NCI-H524 (cell line): ENCODE data around the gene CHRNA4.
"Not testable (repeated sequence)": the region's sequence is repeated elsewhere in the genome, so short reads cannot be mapped to it uniquely, and the experiment has no call there.

ENCODE experiments used
- DNase-seq, 2 experiments: peaks; one replicate each; lab custom pipeline; 2025; lab: John Stamatoyannopoulos, UW

CHRNA4 gene

DNA sequence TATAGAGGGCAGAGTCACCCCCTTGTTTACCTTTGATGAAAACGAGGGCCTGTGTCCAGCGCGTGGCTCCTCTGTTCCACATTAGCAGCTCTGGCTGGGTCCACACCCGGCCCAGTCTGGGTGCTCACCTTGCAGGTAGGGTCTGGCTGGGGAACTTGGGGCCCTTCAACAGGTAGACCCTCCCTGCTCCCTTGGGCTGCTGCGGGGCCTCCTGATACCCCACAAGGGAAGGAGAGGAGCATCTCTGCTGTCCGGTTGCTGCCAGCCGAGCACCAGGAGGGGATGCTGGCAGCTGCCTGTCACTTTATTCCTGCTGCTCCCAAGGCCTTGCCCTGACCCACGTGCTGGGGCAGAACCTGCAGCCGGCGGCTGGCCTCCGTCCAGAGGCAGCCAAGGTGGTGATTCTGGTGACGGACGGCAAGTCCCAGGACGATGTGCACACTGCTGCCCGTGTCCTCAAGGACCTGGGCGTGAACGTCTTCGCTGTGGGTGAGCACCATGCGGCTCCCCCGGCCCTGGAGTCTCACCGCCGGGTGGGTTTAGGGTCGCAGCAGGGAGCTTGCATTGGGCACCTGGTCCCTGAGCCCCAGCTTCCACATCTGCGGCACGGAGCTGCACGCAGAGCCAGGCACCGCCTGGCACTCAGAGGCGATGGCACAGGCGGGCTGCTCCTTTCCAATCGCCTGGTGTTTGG is 52.8 kb downstream of the CHRNA4 start:
- DNase-seq = no peak

- DNase-seq = no peak
Measured at GRCh38 chr20:63307538-63308217, 53.5 kb downstream of the CHRNA4 start.

DNA sequence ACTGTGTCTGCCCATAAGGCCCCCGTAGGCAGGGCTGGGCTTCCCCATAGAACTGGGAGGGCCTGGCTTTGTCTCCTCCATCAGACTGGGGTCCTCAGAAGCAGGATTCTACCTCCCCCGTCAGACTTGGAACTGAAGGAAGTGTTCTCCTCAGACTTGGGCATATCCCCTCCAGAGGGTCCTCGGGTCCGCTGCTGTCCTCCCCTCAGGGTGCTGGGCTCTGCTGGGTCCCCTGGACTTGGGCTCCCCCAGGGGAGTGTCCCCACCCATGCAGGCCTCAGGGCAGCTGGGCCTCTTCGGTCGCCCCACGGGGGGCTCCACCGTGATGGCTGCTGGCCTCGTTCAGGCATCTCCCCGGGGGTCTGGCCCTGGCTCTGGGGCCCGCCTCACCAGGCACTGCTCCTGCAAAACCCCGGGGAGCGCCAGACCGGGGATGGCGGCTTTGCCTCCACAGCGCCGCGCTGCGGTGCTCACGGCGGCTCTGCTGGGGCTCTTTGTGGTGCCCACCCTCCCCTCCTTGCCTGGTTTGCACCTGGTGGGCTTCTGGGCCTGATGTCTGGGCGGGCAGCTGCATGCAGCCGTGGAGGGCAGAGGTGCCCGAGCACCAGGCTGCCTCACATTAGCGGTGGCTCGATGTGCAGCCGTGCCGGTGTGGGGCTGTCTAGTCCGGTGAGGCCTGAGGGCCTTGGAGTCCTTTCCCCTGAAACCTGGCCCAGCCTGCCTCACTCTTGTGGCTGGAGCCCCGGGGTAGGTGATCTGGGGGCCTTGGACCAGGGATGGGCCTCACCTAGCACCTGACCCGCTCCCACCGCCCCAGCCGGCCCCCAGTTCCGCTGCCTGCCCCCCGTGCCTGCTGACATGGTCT is 54.2 kb downstream of the CHRNA4 start:
- no peak for DNase-seq

- not testable (repeated sequence) for DNase-seq
Measured at GRCh38 chr20:63305933-63306672, 55.0 kb downstream of the CHRNA4 start.

GRCh38 chr20:63305393-63305792 is 55.8 kb downstream of the CHRNA4 start:
- DNase-seq = no peak

DNA sequence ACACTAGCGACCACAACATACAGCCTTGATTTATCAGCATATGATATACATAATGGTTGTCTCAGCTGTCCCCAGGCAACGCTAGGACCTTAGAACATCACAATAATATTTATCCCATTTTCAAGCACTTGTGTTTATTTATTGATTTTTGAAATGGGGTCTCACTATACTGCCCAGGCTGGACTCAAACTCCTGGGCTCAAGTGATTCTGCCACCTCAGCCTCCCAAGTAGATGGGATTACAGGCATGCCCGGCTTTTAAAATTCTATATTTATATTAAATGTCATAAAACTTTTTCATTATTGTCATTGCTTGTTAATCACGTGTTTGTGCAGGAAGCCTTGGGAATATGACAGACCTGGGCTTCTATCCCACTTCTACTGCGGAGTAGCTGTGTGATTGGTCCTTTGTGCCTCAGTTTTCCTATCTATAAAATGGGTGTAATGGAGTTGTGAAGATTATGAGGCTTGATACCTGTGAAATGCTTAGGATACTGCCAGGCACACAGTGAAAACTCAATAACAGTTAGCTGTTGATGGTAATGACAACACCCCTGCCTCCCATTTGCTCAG is 58.0 kb downstream of the CHRNA4 start:
- DNase-seq = no peak

- DNase-seq = no peak
Measured at GRCh38 chr20:63301671-63302070, 59.5 kb downstream of the CHRNA4 start.

DNA sequence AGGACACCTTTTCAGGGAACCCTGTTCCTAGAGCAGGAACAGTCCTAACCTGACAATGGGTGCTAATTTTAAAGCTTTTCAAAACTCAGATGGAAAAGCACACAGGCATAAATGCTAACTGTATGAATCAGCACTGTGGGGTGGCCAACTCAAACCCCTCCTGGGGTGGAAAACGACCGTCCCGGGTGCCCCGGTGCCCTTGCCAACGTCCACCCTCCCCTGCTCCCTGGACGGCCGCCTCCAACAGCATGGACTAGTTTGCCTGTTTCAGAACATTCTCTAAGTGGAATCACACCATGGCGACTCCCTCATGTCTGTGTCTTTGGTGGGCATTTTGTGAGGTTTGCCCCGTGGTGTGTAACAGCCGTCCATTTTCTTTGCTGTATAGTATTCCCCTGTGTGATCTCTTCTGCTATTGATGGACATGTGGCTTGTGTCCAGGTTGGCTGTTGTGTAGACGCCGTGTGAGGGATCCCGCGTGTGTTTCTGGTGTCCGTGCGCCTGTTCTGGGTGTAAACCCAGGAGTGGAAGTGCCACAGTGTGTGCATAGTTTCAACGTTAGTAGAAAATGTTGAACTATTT is 62.3 kb downstream of the CHRNA4 start:
- DNase-seq = no peak

DNA sequence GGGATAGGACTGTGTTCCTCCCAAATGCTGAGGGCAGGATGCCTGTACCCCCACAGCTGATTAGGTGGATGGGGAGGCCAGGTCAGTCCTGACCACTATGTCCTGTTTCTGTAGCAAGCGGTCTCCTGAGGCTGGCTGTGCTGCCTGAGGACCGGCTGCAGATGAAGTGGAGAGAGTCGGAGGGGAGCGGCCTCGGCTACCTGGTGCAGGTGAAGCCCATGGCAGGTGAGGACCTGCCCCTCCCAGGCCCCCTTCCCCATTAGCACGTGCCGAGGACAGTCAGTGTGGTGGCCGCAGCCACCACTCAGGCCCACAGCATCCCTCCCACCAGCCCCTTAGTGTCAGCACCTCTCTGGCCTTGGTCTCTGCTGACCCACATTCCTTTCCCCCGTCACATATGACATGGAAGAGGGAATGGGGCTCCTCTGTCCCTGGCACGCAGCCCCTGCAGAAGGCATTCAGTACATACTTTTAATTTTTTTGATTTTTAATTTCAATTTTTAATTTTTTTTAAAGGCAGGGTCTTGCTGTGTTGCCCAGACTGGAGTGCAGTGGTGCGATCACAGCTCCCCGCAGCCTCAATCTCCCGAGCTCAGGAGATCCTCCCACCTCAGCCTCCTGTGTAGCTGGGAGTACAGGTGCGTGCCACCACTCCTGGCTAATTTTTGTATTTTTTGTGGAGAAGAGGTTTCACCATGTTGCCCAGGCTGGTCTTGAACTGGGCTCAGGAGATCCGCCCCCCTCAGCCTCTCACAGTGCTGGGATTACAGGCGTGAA is 63.2 kb downstream of the CHRNA4 start:
- DNase-seq = no peak

DNA sequence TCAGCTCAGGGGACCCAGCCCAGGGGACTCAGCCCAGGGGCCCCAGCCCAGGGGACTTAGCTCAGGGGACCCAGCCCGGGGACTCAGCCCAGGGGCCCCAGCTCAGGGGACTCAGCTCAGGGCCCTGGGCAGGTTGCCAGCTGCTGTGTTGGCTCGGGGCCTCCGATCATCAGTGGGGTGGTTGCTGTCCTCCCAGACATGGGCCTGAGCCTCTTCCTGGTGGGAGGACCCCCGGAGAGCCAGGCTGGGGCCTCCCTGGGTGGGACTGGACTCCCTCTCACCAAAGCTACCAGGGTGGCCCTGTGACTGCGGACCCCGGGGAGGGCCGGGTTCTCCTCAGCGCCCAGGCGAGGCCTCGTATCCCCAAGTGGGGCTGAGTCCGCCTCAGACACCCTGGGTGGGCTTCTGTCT is 63.8 kb downstream of the CHRNA4 start:
- DNase-seq = no peak

- no peak for DNase-seq
Measured at GRCh38 chr20:63296531-63297299, 64.4 kb downstream of the CHRNA4 start.

DNA sequence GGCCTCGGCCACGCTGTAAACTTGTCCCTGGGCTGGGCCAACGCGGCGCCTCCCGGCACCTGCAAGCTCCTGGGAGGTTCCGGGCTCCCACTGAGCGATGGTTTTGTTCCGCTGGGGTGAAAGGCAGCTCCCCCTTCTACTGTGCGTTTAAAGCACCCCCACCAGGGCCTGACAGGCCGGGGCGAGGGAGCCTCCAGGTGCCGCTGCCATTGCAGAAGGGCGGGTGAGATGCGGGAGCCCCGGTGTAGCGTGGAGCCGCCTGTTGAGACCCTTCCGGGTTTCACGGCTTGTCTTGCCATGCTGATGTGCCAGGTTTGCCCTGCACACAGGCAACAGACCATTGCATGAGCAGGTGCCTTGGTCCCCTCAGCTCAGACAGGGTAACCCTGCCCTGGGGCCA is 65.3 kb downstream of the CHRNA4 start:
- DNase-seq = no peak

DNA sequence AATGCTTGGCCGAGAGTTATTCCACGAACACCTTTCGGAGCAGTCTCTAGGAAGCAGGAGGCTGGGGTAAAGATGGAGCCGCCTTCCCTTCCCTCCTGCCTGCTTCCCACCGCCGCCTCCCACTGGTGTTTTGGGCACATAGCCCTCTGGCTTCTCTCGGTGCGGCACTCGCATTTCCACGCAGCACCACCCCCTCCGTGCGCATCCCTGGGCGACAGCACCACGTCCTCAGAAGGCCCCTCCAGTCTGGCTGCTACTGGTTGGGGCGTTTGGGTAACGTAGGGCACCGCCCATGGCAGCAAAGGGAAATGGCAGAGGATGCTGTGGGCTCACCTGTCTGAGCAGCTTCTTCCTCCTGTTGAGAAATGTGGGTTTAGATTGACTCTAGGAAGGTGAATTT is 65.7 kb downstream of the CHRNA4 start:
- no peak for DNase-seq

- DNase-seq = no peak
Measured at GRCh38 chr20:63295018-63295417, 66.1 kb downstream of the CHRNA4 start.

DNA sequence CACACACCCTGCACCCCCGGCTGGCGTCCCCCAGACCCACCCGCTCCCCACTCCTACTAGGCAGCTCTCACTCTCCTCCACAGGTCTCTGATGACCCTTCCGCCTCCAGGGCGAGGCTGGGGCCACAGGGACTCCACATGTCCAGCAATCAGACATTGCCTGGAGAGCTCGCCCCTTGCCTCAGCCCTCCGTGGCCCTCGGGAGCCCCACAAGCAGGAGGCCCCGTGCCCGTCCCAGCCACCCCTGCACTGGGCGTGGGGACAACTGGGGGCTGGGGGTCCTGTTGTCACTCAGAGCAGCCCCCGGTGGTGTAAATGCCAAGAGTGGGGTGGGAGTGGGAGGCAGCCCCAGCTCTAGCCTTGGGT is 66.6 kb downstream of the CHRNA4 start:
- no peak for DNase-seq

GRCh38 chr20:63293871-63294535 is 67.1 kb downstream of the CHRNA4 start:
- DNase-seq = no peak

- DNase-seq = no peak
Measured at GRCh38 chr20:63293456-63293855, 67.7 kb downstream of the CHRNA4 start.
